ENCODE measurements around the gene CPNE6. TPM values are rescaled to one million over a fixed set of nuclear protein-coding genes. Genes with fewer than 3 reads are reported as not detected.

The CPNE6 gene
- total and polyA plus RNA-seq, 2 of the 13 experiments (the other 11 are each of a cell fraction or from before 2014, with no cell fraction given): not detected

GRCh38 chr14:24036169-24036962 lies 35.0 kb upstream of the CPNE6 start (continued):
- TF ChIP-seq ZFP41 (CRISPR knock-in tag; IDR thresholded peaks at IDR 0.05; ENCODE audit: borderline replicate concordance) (peak; percentile 96; the same call in 1 of the 2 replicates), SRY (CRISPR knock-in tag; IDR thresholded peaks at IDR 0.05) (no peak), CBFB (CRISPR knock-in tag; IDR thresholded peaks at IDR 0.05) (no peak), SNAPC4 (CRISPR knock-in tag; IDR thresholded peaks at IDR 0.05) (no peak; the same call in 1 of the 2 replicates), ZBTB49 (CRISPR knock-in tag; IDR thresholded peaks at IDR 0.05; ENCODE audit: borderline replicate concordance) (peak; percentile 69; the same call in 1 of the 2 replicates), ERF (CRISPR knock-in tag; IDR thresholded peaks at IDR 0.05) (peak; percentile 93), E2F2 (CRISPR knock-in tag; IDR thresholded peaks at IDR 0.05; ENCODE audit: borderline replicate concordance) (no peak), KAT8 (CRISPR knock-in tag; IDR thresholded peaks at IDR 0.05) (peak; percentile 78; the same call in 1 of the 2 replicates), RBAK (CRISPR knock-in tag; IDR thresholded peaks at IDR 0.05) (0 out of 2 replicates have a peak, but pooled peaks have one; percentile 24), ZNF3 (CRISPR knock-in tag; IDR thresholded peaks at IDR 0.05) (peak; percentile 66; the same call in 1 of the 2 replicates), SNAPC5 (CRISPR knock-in tag; IDR thresholded peaks at IDR 0.05; ENCODE audit: borderline replicate concordance) (peak; percentile 86; the same call in 1 of the 2 replicates), ETV5 (CRISPR knock-in tag; IDR thresholded peaks at IDR 0.05; ENCODE audit: borderline replicate concordance) (peak; percentile 36; the same call in 1 of the 2 replicates), AHDC1 (CRISPR knock-in tag; IDR thresholded peaks at IDR 0.05; ENCODE audit: borderline replicate concordance) (0 out of 2 replicates have a peak, but pooled peaks have one; percentile 6)

Measured in HepG2 (cell line).